SK-N-SH (cell line): ENCODE results near the gene DSCAM. TPM values are rescaled to one million over a fixed set of nuclear protein-coding genes. Genes with fewer than 3 reads are reported as not detected.

Experiments
- CTCF ChIA-PET: fragments of 300-600, 350-600 bp; formaldehyde crosslinking; extraction: SDS; loops from one replicate; lab custom pipeline; 2021; lab: Yijun Ruan, JAX
- POLR2A ChIA-PET: fragments of 350-600 bp; sonication (Branson Sonifier 250); formaldehyde crosslinking; extraction: SDS; loops from one replicate; lab custom pipeline; 2020; ENCODE audit warnings: antibody characterized with exemption, inconsistent platforms; lab: Yijun Ruan, JAX
- DNase-seq: peaks from one replicate; pipeline ENCODE4 v3.0.0; 2012
- H2AFZ ChIP-seq: fragments of 200-600 bp; sonication (generic); 2 replicates; pipeline ENCODE4 v1.8.1; 2016; ENCODE audit warnings: antibody characterized with exemption, mild to moderate bottlenecking, low read depth
- H3F3A ChIP-seq: fragments of 200-600 bp; sonication (generic); replicated peaks from 2 replicates; pipeline ENCODE3; 2016; ENCODE audit warnings: antibody characterized with exemption, mild to moderate bottlenecking; ENCODE audit not compliant: insufficient read depth
- H3K27ac ChIP-seq, 2 experiments: fragments of 200-500 bp in 1 of 2; fragments of 200-600 bp in 1 of 2; sonication (Bioruptor generic) in 1 of 2; sonication (generic), shearing (Covaris generic) in 1 of 2; 2 replicates each; pipeline versions ENCODE4 v1.5.1 to v1.6.1; 2014 to 2016; ENCODE audit warnings: low read depth in 2 of 2, inconsistent platforms in 1 of 2, low read length in 1 of 2, mild to moderate bottlenecking in 1 of 2, mixed read lengths in 1 of 2
- H3K27me3 ChIP-seq: fragments of 200-600 bp; sonication (generic), shearing (Covaris generic); 2 replicates; pipeline ENCODE4 v1.6.1; 2016; ENCODE audit warnings: mixed run types; ENCODE audit not compliant: insufficient read depth
- H3K36me3 ChIP-seq, 2 experiments: fragments of 200-500 bp in 1 of 2; fragments of 200-600 bp in 1 of 2; sonication (Bioruptor generic) in 1 of 2; sonication (generic) in 1 of 2; replicated peaks in 1 of 2; 2 replicates each; pipeline versions ENCODE3 to v1.5.1; 2014 to 2016; ENCODE audit warnings: low read length in 1 of 2, mild to moderate bottlenecking in 1 of 2; ENCODE audit not compliant: insufficient read depth in 2 of 2, control insufficient read depth in 1 of 2
- H3K4me1 ChIP-seq, 2 experiments: fragments of 200-500 bp in 1 of 2; fragments of 200-600 bp in 1 of 2; sonication (Bioruptor generic) in 1 of 2; sonication (generic), shearing (Covaris generic) in 1 of 2; 2 replicates each; pipeline versions ENCODE4 v1.5.1 to v1.6.1; 2014 to 2016; ENCODE audit warnings: low read depth in 1 of 2, low read length in 1 of 2, mixed run types in 1 of 2; ENCODE audit not compliant: insufficient read depth in 2 of 2, control insufficient read depth in 1 of 2
- H3K4me2 ChIP-seq: fragments of 200-600 bp; sonication (generic), shearing (Covaris generic); 2 replicates; pipeline ENCODE4 v1.6.1; 2017; ENCODE audit warnings: mixed run types
- H3K4me3 ChIP-seq, 2 experiments: fragments of 200-500 bp in 1 of 2; fragments of 200-600 bp in 1 of 2; sonication (Bioruptor generic) in 1 of 2; sonication (generic), shearing (Covaris generic) in 1 of 2; 2 replicates each; pipeline versions ENCODE4 v1.5.1 to v1.8.1; 2014 to 2016; ENCODE audit warnings: low read depth in 2 of 2, inconsistent platforms in 1 of 2, low read length in 1 of 2, mild to moderate bottlenecking in 1 of 2, mixed read lengths in 1 of 2, moderate library complexity in 1 of 2
- H3K79me2 ChIP-seq: fragments of 200-600 bp; sonication (generic); 2 replicates; pipeline ENCODE4 v1.8.1; 2017; ENCODE audit warnings: mild to moderate bottlenecking; ENCODE audit not compliant: insufficient read depth
- H3K9ac ChIP-seq: fragments of 200-600 bp; sonication (generic); 2 replicates; pipeline ENCODE4 v1.6.1; 2017; ENCODE audit warnings: mixed run types
- H3K9me2 ChIP-seq: fragments of 200-600 bp; sonication (generic); 2 replicates; pipeline ENCODE4 v1.6.1; 2017; ENCODE audit warnings: mixed run types
- H3K9me3 ChIP-seq: fragments of 200-600 bp; sonication (generic); 2 replicates; pipeline ENCODE4 v1.6.1; 2017; ENCODE audit warnings: mixed run types, mild to moderate bottlenecking, moderate library complexity
- H4K20me1 ChIP-seq: fragments of 200-600 bp; sonication (generic); 2 replicates; pipeline ENCODE4 v1.6.1; 2017; ENCODE audit warnings: mild to moderate bottlenecking, mixed run types; ENCODE audit not compliant: insufficient read depth
- ELF1 ChIP-seq: IDR thresholded peaks from 2 replicates; pipeline ENCODE4 v1.4.0; 2012
- EP300 ChIP-seq, 2 experiments: IDR thresholded peaks; 2 replicates each; pipeline versions ENCODE4 v1.4.0 to v1.6.1; 2012; ENCODE audit warnings: borderline replicate concordance in 1 of 2, low read depth in 1 of 2, low read length in 1 of 2
- FOXJ3 ChIP-seq: sonication (generic); formaldehyde crosslinking; IDR thresholded peaks from 2 replicates; pipeline ENCODE4 v1.5.1; 2020; ENCODE audit warnings: mild to moderate bottlenecking, missing genetic modification reagents
- JUND ChIP-seq: IDR thresholded peaks from 2 replicates; pipeline ENCODE4 v1.4.0; 2012
- MEF2A ChIP-seq: IDR thresholded peaks from 2 replicates; pipeline ENCODE4 v1.4.0; 2012; ENCODE audit warnings: low read depth, borderline replicate concordance
- NRF1 ChIP-seq: IDR thresholded peaks from 2 replicates; pipeline ENCODE4 v1.6.1; 2012; ENCODE audit warnings: low read depth, mild to moderate bottlenecking, low read length
- RCOR1 ChIP-seq: fragments of 150-350 bp; IDR thresholded peaks from 2 replicates; pipeline ENCODE4 v1.6.1; 2017; ENCODE audit warnings: antibody characterized with exemption, low read length
- RXRA ChIP-seq: IDR thresholded peaks from 2 replicates; pipeline ENCODE4 v1.4.0; 2012; ENCODE audit warnings: low read depth, mild to moderate bottlenecking, borderline replicate concordance
- TCF12 ChIP-seq: IDR thresholded peaks from 2 replicates; pipeline ENCODE4 v1.4.0; 2012
- TEAD4 ChIP-seq: IDR thresholded peaks from 2 replicates; pipeline ENCODE4 v1.4.0; 2012; ENCODE audit warnings: mild to moderate bottlenecking, borderline replicate concordance; ENCODE audit not compliant: insufficient read depth
- YY1 ChIP-seq: IDR thresholded peaks from 2 replicates; pipeline ENCODE4 v1.4.0; 2012; ENCODE audit warnings: low read depth, mild to moderate bottlenecking
- WGBS: methylation state at CpG from one replicate; pipeline ENCODE4 v1.1.6; 2017; ENCODE audit warnings: low lambda C conversion rate; 5-methylcytosine and 5-hydroxymethylcytosine counted together
- polyA plus RNA-seq, 3 experiments: library from polyadenylated mRNA; depleted of rRNA; stranded (reverse); fragments of >200 nt; gene quantifications; 2 replicates each; pipeline ENCODE4 v1.2.3, GENCODE V29; 2012
- TF ChIP-seq, protein P1 (sequence below): fragments of 200-600 bp; sonication (generic); IDR thresholded peaks from 2 replicates; pipeline ENCODE4 v1.6.1; 2017; ENCODE audit warnings: antibody characterized with exemption, mild to moderate bottlenecking, moderate library complexity
- TF ChIP-seq, protein P2 (sequence below): IDR thresholded peaks from 2 replicates; pipeline ENCODE4 v1.4.0; 2012; ENCODE audit warnings: low read depth, borderline replicate concordance
- TF ChIP-seq, protein P3 (sequence below): IDR thresholded peaks from 2 replicates; pipeline ENCODE4 v1.4.0; 2012; ENCODE audit warnings: low read depth
- TF ChIP-seq, protein P4 (sequence below): fragments of 150-350 bp; IDR thresholded peaks from 2 replicates; pipeline ENCODE4 v1.6.1; 2017; ENCODE audit warnings: antibody characterized with exemption, low read length, low read depth, borderline replicate concordance

DSCAM gene
- polyA plus RNA-seq, 1 of the 3 experiments (the other 2 are of a cell fraction), result not detected

DNA sequence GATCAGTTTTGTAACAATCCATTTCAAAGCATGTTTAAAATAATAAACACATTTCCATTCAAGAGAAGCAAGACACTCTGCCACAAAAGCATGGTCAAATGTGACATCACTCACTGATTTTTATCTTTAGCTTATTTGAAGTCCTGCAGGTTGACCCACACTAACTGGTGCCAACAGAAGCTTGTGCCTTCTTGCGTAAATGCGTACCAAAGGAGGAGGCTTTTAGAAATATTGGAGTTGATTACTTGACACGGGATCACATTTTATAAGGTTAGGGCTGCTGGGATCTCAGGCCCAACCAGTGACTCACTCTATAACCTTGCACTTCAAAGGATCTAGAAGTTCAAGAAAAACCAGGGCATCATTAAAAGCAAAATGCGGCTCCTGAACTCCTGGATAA is 776.1 kb downstream of the DSCAM start:
- Histone ChIP-seq H3K4me2 (no peak overlapping the region), H2AFZ (no peak overlapping the region), H3K4me3 (no peak overlapping the region), H3K9me3 (no peaks in the 10 kb centered on the region), H3K79me2 (no peaks in the 10 kb centered on the region), H3F3A (no peaks in the 10 kb centered on the region), H3K9ac (no peak overlapping the region), H3K36me3 (no peaks in the 10 kb centered on the region), H3K27me3 (no peaks in the 10 kb centered on the region), H3K9me2 (no peaks in the 10 kb centered on the region), H3K27ac (no peak overlapping the region), H3K4me1 (no peaks in the 10 kb centered on the region; a peak in 1 of 4 replicates), H4K20me1 (no peaks in the 10 kb centered on the region)
- WGBS, result 31% methylated on average over 3 of the region's 4 CpGs
- DNase-seq, result no peak
- POLR2A ChIA-PET, result interaction anchor here (0.6 kb wide), 1 partner anchor 77 kb away, joined by 3 read pairs; no protein-coding TSS in a partner anchor
- CTCF ChIA-PET, result interaction anchor here (1.2 kb wide), 1 partner anchor 50 kb away, joined by 3 read pairs; no protein-coding TSS in a partner anchor
- TF ChIP-seq FOXJ3 (CRISPR knock-in tag), result no peak

DNA sequence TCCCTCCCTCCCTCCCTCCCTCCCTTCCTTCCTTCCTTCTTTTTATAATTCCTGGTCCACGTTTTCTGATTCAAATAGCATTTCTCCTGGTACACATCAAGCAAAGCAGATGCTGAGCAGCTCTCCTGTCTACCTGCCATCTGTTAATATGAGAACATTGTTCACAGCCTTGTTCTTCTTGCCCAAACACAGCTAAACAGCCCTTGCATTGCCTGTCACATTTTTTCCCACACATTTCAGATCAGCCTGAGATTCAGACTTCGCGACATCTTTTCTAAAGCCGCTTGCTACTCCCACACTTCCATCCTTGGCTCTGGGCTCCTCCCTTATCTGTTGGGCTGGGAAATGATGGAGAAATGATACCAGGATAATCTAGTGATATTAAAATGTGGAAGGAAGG is 779.2 kb downstream of the DSCAM start:
- Histone ChIP-seq H3K9ac (no peak overlapping the region), H2AFZ (no peak overlapping the region), H3K4me3 (no peak overlapping the region), H3F3A (no peaks in the 10 kb centered on the region), H3K36me3 (no peaks in the 10 kb centered on the region), H3K4me2 (no peak overlapping the region), H3K27ac (no peak overlapping the region), H4K20me1 (no peaks in the 10 kb centered on the region), H3K4me1 (no peaks in the 10 kb centered on the region; a peak in 1 of 4 replicates), H3K9me2 (no peaks in the 10 kb centered on the region), H3K79me2 (no peaks in the 10 kb centered on the region), H3K9me3 (no peaks in the 10 kb centered on the region), H3K27me3 (no peaks in the 10 kb centered on the region)
- TF ChIP-seq EP300 (IDR thresholded peaks at IDR 0.05; ENCODE audit: borderline replicate concordance in 1 of 2, low read depth in 1 of 2, low read length in 1 of 2), result no peak
- 45% methylated on average over 4 of the region's 4 CpGs for WGBS
- ChIA-PET POLR2A (no interaction called here), CTCF (interaction anchor here (0.7 kb wide), 1 partner anchor 279 kb away, joined by 3 read pairs; no protein-coding TSS in a partner anchor)
- DNase-seq, result no peak

DNA sequence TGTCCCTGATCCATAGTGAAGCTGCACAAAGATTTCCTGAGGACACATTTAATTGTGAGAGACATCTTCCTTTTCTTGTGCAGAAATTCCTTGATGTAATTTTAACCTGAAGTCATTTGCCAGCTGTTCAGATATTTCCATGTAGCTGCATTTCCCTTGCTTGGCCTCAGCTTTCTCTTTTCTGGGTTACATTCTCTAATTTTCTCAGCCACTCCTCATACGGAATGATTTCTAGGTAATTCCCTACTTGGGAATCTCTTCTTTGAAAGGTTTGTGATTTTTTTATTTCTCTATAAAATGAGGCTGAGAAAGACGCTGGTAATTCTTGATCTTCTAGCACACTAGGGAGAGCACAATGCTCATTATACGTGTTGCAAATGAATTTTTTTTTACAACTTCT is 780.7 kb downstream of the DSCAM start:
- no peak for DNase-seq
- H3K4me3 ChIP-seq, result no peak overlapping the region
- CTCF ChIA-PET, result no interaction called here
- no peak overlapping the region for H3K27ac ChIP-seq
- H3K27me3 ChIP-seq, result no peaks in the 10 kb centered on the region
- no peaks in the 10 kb centered on the region for H3K79me2 ChIP-seq
- WGBS, result 13% methylated on average over 3 of the region's 3 CpGs
- no peaks in the 10 kb centered on the region for H3K9me3 ChIP-seq
- H3K4me1 ChIP-seq, result no peaks in the 10 kb centered on the region; a peak in 1 of 4 replicates
- POLR2A ChIA-PET, result no interaction called here
- H3K9ac ChIP-seq, result no peak overlapping the region
- no peak overlapping the region for H3K4me2 ChIP-seq
- H3F3A ChIP-seq, result no peaks in the 10 kb centered on the region
- no peaks in the 10 kb centered on the region for H3K9me2 ChIP-seq
- no peaks in the 10 kb centered on the region for H4K20me1 ChIP-seq
- H3K36me3 ChIP-seq, result no peaks in the 10 kb centered on the region
- H2AFZ ChIP-seq, result no peak overlapping the region
- TF ChIP-seq, protein P1, sequence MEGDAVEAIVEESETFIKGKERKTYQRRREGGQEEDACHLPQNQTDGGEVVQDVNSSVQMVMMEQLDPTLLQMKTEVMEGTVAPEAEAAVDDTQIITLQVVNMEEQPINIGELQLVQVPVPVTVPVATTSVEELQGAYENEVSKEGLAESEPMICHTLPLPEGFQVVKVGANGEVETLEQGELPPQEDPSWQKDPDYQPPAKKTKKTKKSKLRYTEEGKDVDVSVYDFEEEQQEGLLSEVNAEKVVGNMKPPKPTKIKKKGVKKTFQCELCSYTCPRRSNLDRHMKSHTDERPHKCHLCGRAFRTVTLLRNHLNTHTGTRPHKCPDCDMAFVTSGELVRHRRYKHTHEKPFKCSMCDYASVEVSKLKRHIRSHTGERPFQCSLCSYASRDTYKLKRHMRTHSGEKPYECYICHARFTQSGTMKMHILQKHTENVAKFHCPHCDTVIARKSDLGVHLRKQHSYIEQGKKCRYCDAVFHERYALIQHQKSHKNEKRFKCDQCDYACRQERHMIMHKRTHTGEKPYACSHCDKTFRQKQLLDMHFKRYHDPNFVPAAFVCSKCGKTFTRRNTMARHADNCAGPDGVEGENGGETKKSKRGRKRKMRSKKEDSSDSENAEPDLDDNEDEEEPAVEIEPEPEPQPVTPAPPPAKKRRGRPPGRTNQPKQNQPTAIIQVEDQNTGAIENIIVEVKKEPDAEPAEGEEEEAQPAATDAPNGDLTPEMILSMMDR, result no peak
- no peak for TF ChIP-seq ELF1
- TF ChIP-seq, protein P2, sequence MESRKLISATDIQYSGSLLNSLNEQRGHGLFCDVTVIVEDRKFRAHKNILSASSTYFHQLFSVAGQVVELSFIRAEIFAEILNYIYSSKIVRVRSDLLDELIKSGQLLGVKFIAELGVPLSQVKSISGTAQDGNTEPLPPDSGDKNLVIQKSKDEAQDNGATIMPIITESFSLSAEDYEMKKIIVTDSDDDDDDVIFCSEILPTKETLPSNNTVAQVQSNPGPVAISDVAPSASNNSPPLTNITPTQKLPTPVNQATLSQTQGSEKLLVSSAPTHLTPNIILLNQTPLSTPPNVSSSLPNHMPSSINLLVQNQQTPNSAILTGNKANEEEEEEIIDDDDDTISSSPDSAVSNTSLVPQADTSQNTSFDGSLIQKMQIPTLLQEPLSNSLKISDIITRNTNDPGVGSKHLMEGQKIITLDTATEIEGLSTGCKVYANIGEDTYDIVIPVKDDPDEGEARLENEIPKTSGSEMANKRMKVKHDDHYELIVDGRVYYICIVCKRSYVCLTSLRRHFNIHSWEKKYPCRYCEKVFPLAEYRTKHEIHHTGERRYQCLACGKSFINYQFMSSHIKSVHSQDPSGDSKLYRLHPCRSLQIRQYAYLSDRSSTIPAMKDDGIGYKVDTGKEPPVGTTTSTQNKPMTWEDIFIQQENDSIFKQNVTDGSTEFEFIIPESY, result no peak
- TF ChIP-seq JUND, result no peak
- no peak for TF ChIP-seq RXRA
- TF ChIP-seq YY1, result no peak
- TF ChIP-seq, protein P3, sequence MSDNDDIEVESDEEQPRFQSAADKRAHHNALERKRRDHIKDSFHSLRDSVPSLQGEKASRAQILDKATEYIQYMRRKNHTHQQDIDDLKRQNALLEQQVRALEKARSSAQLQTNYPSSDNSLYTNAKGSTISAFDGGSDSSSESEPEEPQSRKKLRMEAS, result no peak
- TF ChIP-seq TEAD4, result no peak
- no peak for TF ChIP-seq MEF2A
- no peak for TF ChIP-seq NRF1
- TF ChIP-seq, protein P4, sequence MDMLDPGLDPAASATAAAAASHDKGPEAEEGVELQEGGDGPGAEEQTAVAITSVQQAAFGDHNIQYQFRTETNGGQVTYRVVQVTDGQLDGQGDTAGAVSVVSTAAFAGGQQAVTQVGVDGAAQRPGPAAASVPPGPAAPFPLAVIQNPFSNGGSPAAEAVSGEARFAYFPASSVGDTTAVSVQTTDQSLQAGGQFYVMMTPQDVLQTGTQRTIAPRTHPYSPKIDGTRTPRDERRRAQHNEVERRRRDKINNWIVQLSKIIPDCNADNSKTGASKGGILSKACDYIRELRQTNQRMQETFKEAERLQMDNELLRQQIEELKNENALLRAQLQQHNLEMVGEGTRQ, result no peak
- no peak for TF ChIP-seq TCF12
- no peak for TF ChIP-seq RCOR1
